ENCODE measurements around the gene CACNG7. TPM values are rescaled to one million over a fixed set of nuclear protein-coding genes. Genes with fewer than 3 reads are reported as not detected.
A peak's percentile ranks its signal among the peaks of the same experiment; 100 is the strongest.

The CACNG7 gene
- total RNA-seq, 2 experiments from 2014 or later: not detected

GRCh38 chr19:53898636-53899341, 10.3 kb upstream of the CACNG7 start:
- Mint-ChIP-seq H3K4me1 (no peaks in the 10 kb centered on the region), H3K9me3 (no peaks in the 10 kb centered on the region), H3K27ac (no peak overlapping the region), H3K4me3 (no peak overlapping the region), H3K27me3 (peaks cover 25% of the 10 kb centered on the region), H3K36me3 (no peaks in the 10 kb centered on the region)
- DNase-seq (no peak), ATAC-seq (ENCODE audit: low read depth) (no peak)
- POLR2A ChIA-PET: no interaction called here

- POLR2A ChIA-PET: no interaction called here
- Mint-ChIP-seq H3K4me1 (peaks cover 5% of the 10 kb centered on the region), H3K9me3 (no peaks in the 10 kb centered on the region), H3K27ac (no peak overlapping the region), H3K36me3 (no peaks in the 10 kb centered on the region), H3K27me3 (peaks cover 32% of the 10 kb centered on the region), H3K4me3 (no peak overlapping the region)
- ATAC-seq (ENCODE audit: low read depth) (no peak), DNase-seq (no peak)
Measured at GRCh38 chr19:53900191-53900860, 8.8 kb upstream of the CACNG7 start.

- peaks cover 43% of the 10 kb centered on the region for H3K27me3 Mint-ChIP-seq
- peaks cover 15% of the 10 kb centered on the region for H3K4me1 Mint-ChIP-seq
- H3K27ac Mint-ChIP-seq: no peak overlapping the region
- POLR2A ChIA-PET: no interaction called here
- ATAC-seq (ENCODE audit: low read depth) (no peak), DNase-seq (no peak)
- H3K9me3 Mint-ChIP-seq: no peaks in the 10 kb centered on the region
- H3K4me3 Mint-ChIP-seq: no peak overlapping the region
- H3K36me3 Mint-ChIP-seq: no peaks in the 10 kb centered on the region
Measured at GRCh38 chr19:53903055-53903680, 5.9 kb upstream of the CACNG7 start.

- Mint-ChIP-seq H3K9me3 (no peaks in the 10 kb centered on the region), H3K27me3 (peaks cover 53% of the 10 kb centered on the region), H3K36me3 (no peaks in the 10 kb centered on the region), H3K4me3 (no peak overlapping the region), H3K4me1 (peaks cover 18% of the 10 kb centered on the region), H3K27ac (no peak overlapping the region)
- no peak for ATAC-seq (ENCODE audit: low read depth)
- DNase-seq: no peak
- POLR2A ChIA-PET: no interaction called here
Measured at GRCh38 chr19:53904909-53905308, 4.2 kb upstream of the CACNG7 start.

- Mint-ChIP-seq H3K4me3 (no peak overlapping the region), H3K4me1 (peaks cover 18% of the 10 kb centered on the region), H3K36me3 (no peaks in the 10 kb centered on the region), H3K9me3 (no peaks in the 10 kb centered on the region), H3K27me3 (peaks cover 62% of the 10 kb centered on the region), H3K27ac (no peak overlapping the region)
- POLR2A ChIA-PET: no interaction called here
- ATAC-seq (ENCODE audit: low read depth): no peak
- DNase-seq: no peak
Measured at GRCh38 chr19:53905787-53906186, 3.3 kb upstream of the CACNG7 start.

GRCh38 chr19:53906211-53907192, 2.6 kb upstream of the CACNG7 start:
- Mint-ChIP-seq H3K4me1 (peaks cover 18% of the 10 kb centered on the region), H3K9me3 (no peaks in the 10 kb centered on the region), H3K4me3 (peak overlapping the region; percentile 10), H3K36me3 (no peaks in the 10 kb centered on the region), H3K27ac (no peak overlapping the region), H3K27me3 (peaks cover 69% of the 10 kb centered on the region)
- ATAC-seq (ENCODE audit: low read depth) (peak; percentile 64), DNase-seq (peak; percentile 84)
- POLR2A ChIA-PET: no interaction called here

- ATAC-seq (ENCODE audit: low read depth) (no peak), DNase-seq (no peak)
- Mint-ChIP-seq H3K27me3 (peaks cover 72% of the 10 kb centered on the region), H3K27ac (no peak overlapping the region), H3K4me3 (no peak overlapping the region), H3K4me1 (peaks cover 18% of the 10 kb centered on the region), H3K9me3 (no peaks in the 10 kb centered on the region), H3K36me3 (no peaks in the 10 kb centered on the region)
- POLR2A ChIA-PET: no interaction called here
Measured at GRCh38 chr19:53907193-53907581, 1.9 kb upstream of the CACNG7 start.

GRCh38 chr19:53907690-53908089, 1.4 kb upstream of the CACNG7 start:
- Mint-ChIP-seq H3K27ac (no peak overlapping the region), H3K4me1 (peaks cover 18% of the 10 kb centered on the region), H3K9me3 (no peaks in the 10 kb centered on the region), H3K4me3 (no peak overlapping the region), H3K27me3 (peaks cover 72% of the 10 kb centered on the region), H3K36me3 (no peaks in the 10 kb centered on the region)
- DNase-seq: no peak
- POLR2A ChIA-PET: no interaction called here
- ATAC-seq (ENCODE audit: low read depth): no peak

- Mint-ChIP-seq H3K9me3 (no peaks in the 10 kb centered on the region), H3K4me1 (peaks cover 18% of the 10 kb centered on the region), H3K4me3 (no peak overlapping the region), H3K36me3 (no peaks in the 10 kb centered on the region), H3K27me3 (peaks cover 68% of the 10 kb centered on the region), H3K27ac (peak overlapping the region; percentile 8)
- POLR2A ChIA-PET: no interaction called here
- ATAC-seq (ENCODE audit: low read depth): peak; percentile 62
- no peak for DNase-seq
Measured at GRCh38 chr19:53908106-53908934, 758 bp upstream of the CACNG7 start.

- Mint-ChIP-seq H3K27me3 (peaks cover 64% of the 10 kb centered on the region), H3K27ac (no peak overlapping the region), H3K4me3 (no peak overlapping the region), H3K9me3 (no peaks in the 10 kb centered on the region), H3K4me1 (peaks cover 18% of the 10 kb centered on the region), H3K36me3 (no peaks in the 10 kb centered on the region)
- no peak for DNase-seq
- POLR2A ChIA-PET: no interaction called here
- ATAC-seq (ENCODE audit: low read depth): no peak
Measured at GRCh38 chr19:53909471-53910169, 542 bp downstream of the CACNG7 start.

- POLR2A ChIA-PET: no interaction called here
Measured at GRCh38 chr19:53910170-53910518, 1.1 kb downstream of the CACNG7 start.

GRCh38 chr19:53912653-53913052, 3.6 kb downstream of the CACNG7 start:
- no peak overlapping the region for H3K27ac Mint-ChIP-seq
- H3K4me3 Mint-ChIP-seq: no peak overlapping the region
- no peaks in the 10 kb centered on the region for H3K9me3 Mint-ChIP-seq
- H3K36me3 Mint-ChIP-seq: no peaks in the 10 kb centered on the region
- no peak for DNase-seq
- POLR2A ChIA-PET: no interaction called here
- H3K4me1 Mint-ChIP-seq: peaks cover 5% of the 10 kb centered on the region
- ATAC-seq (ENCODE audit: low read depth): no peak
- H3K27me3 Mint-ChIP-seq: peaks cover 38% of the 10 kb centered on the region

More at GRCh38 chr19:53910170-53910518, 1.1 kb downstream of the CACNG7 start:
- H3K4me1 Mint-ChIP-seq: peaks cover 15% of the 10 kb centered on the region
- no peak for ATAC-seq (ENCODE audit: low read depth)
- peaks cover 58% of the 10 kb centered on the region for H3K27me3 Mint-ChIP-seq
- DNase-seq: no peak
- no peaks in the 10 kb centered on the region for H3K36me3 Mint-ChIP-seq
- H3K4me3 Mint-ChIP-seq: no peak overlapping the region
- H3K27ac Mint-ChIP-seq: no peak overlapping the region
- H3K9me3 Mint-ChIP-seq: no peaks in the 10 kb centered on the region

Measured in activated naive CD8-positive, alpha-beta T cell treated with anti-CD3 and anti-CD28 coated beads, Interleukin-2, amount 10 ng/mL, durations not matched to agents 7 days and 5 days (primary cell).